GM10248 (cell line): ENCODE measurements around the gene RASGRF2.

ENCODE experiments used
- CTCF ChIA-PET: fragments of 300-600 bp; sonication (Branson Sonifier 250); formaldehyde crosslinking; extraction: SDS; loops from one replicate; lab custom pipeline; 2021; ENCODE audit warnings: antibody characterized with exemption; lab: Yijun Ruan, JAX
- POLR2A ChIA-PET: fragments of 350-650 bp; sonication (Branson Sonifier 250); formaldehyde crosslinking; extraction: SDS; loops from one replicate; lab custom pipeline; 2020; ENCODE audit warnings: antibody characterized with exemption; lab: Yijun Ruan, JAX
- DNase-seq: peaks from one replicate; pipeline ENCODE4 v3.0.0; 2012; ENCODE audit errors: extremely low spot score
- CTCF ChIP-seq: IDR thresholded peaks from 2 replicates; pipeline ENCODE4 v1.5.1; 2012; ENCODE audit warnings: mild to moderate bottlenecking, low read depth; ENCODE audit errors: extremely low read depth, missing control alignments, control extremely low read depth

RASGRF2 gene

GRCh38 chr5:80959768-80960442, at the start of gene RASGRF2:
Gene RASGRF2, plus strand, starts transcription at chr5:80960363. Its CDS starts 376 bp downstream, at chr5:80960739.
- TF ChIP-seq CTCF: no peak
- ChIA-PET CTCF (no interaction called here), POLR2A (no interaction called here)
- DNase-seq: no peak

- POLR2A ChIA-PET: no interaction called here
- TF ChIP-seq CTCF: no peak
- DNase-seq: no peak
- CTCF ChIA-PET: no interaction called here
These were observed 47.7 kb upstream of the RASGRF2 start for GRCh38 chr5:80912479-80912878.

- no peak for DNase-seq
- ChIA-PET POLR2A (no interaction called here), CTCF (interaction anchor here (1.5 to 1.7 kb wide), 2 partner anchors 11 kb away, joined by 3 to 8 read pairs; no protein-coding TSS in a partner anchor)
- no peak for TF ChIP-seq CTCF
These were observed 44.4 kb upstream of the RASGRF2 start for GRCh38 chr5:80915716-80916115.

- POLR2A ChIA-PET: no interaction called here
- DNase-seq: no peak
- CTCF ChIA-PET: interaction anchor here (1.0 to 1.3 kb wide), 2 partner anchors 12 to 13 kb away, joined by 3 read pairs; no protein-coding TSS in a partner anchor
- no peak for TF ChIP-seq CTCF
These were observed 43.5 kb upstream of the RASGRF2 start for GRCh38 chr5:80916676-80917075.

GRCh38 chr5:80917631-80918030, 42.5 kb upstream of the RASGRF2 start:
- no peak for TF ChIP-seq CTCF
- DNase-seq: no peak
- ChIA-PET CTCF (interaction anchor here (1.3 kb wide), 1 partner anchor 13 kb away, joined by 3 read pairs; no protein-coding TSS in a partner anchor), POLR2A (no interaction called here)

- ChIA-PET POLR2A (no interaction called here), CTCF (interaction anchor here (0.8 kb wide), 1 partner anchor 12 kb away, joined by 3 read pairs; no protein-coding TSS in a partner anchor)
- DNase-seq: no peak
- no peak for TF ChIP-seq CTCF
These were observed 40.4 kb upstream of the RASGRF2 start for GRCh38 chr5:80919678-80920196.
